ENCODE data around the gene PCED1A. TPM values are rescaled to one million over a fixed set of nuclear protein-coding genes. Genes with fewer than 3 reads are reported as not detected.

PCED1A gene
- total and polyA plus RNA-seq, 9 of the 15 experiments (the other 6 are each of a cell fraction or from before 2014, with no cell fraction given), result 1.5 to 11.5 (median 5.9) TPM

DNA sequence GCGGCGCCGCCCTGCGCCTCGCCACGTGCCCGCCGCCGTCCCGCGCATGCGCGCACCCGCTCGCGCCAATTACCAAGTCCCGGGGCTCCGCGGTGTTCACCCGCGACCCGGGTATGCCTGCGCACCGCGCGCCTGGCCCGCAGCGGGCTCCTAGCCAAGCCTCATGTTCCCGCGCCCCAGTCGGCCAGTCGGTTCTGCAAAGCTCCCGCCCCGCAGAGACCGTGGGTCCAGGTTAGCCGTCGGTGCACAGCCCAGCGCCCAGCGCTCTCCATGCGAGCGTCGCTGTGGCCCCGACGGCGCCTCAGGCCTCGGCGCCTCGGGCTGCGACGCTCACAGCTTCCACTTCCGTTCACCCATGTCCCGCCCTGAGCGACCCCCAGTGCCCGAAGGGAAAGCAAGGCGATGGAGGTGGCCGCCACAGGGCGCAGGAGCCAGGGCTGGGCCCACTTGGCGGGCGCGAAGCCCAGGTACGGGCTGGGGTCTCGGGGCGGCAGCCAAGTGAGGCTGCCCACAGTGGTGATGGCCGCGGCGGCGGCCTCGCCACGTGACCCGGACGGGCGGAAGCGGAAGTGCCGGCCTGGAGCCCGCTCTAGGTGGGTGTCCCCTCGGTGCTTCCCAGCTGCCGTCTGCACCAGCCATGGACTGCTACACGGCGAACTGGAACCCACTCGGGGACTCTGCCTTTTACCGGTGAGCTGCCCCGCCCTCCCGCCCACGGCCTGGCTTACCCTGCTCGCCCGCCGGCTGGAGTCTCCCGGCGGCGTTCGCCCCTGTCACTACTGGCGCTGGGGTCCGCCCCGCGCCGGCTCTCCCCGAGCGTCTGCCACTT, at the start of gene PCED1A, which contains the start of gene VPS16 (continued):
- TF ChIP-seq MTA2 (IDR thresholded peaks at IDR 0.05; ENCODE audit: low read depth), result no peak
- no peak for TF ChIP-seq ELF4 (CRISPR knock-in tag; IDR thresholded peaks at IDR 0.05)
- 0 out of 2 replicates have a peak, but pooled peaks have one; percentile 19 for TF ChIP-seq SMAD4 (CRISPR knock-in tag; conservative IDR thresholded peaks at IDR 0.05)
- no peak for TF ChIP-seq BMI1 (IDR thresholded peaks at IDR 0.05; ENCODE audit: low read length)
- TF ChIP-seq SIN3A (IDR thresholded peaks at IDR 0.05; ENCODE audit: borderline replicate concordance in 2 of 2, control insufficient read depth in 1 of 2, low read depth in 2 of 2, low read length in 2 of 2), result peak in 1 of 2 experiments; percentile 85; a peak in 1 of 4 replicates
- peak; percentile 50 for TF ChIP-seq TAF7 (tag; IDR thresholded peaks at IDR 0.05)
- TF ChIP-seq SRSF9 (IDR thresholded peaks at IDR 0.05; ENCODE audit: borderline replicate concordance, low read depth, low read length), result no peak
- TF ChIP-seq, protein P1, sequence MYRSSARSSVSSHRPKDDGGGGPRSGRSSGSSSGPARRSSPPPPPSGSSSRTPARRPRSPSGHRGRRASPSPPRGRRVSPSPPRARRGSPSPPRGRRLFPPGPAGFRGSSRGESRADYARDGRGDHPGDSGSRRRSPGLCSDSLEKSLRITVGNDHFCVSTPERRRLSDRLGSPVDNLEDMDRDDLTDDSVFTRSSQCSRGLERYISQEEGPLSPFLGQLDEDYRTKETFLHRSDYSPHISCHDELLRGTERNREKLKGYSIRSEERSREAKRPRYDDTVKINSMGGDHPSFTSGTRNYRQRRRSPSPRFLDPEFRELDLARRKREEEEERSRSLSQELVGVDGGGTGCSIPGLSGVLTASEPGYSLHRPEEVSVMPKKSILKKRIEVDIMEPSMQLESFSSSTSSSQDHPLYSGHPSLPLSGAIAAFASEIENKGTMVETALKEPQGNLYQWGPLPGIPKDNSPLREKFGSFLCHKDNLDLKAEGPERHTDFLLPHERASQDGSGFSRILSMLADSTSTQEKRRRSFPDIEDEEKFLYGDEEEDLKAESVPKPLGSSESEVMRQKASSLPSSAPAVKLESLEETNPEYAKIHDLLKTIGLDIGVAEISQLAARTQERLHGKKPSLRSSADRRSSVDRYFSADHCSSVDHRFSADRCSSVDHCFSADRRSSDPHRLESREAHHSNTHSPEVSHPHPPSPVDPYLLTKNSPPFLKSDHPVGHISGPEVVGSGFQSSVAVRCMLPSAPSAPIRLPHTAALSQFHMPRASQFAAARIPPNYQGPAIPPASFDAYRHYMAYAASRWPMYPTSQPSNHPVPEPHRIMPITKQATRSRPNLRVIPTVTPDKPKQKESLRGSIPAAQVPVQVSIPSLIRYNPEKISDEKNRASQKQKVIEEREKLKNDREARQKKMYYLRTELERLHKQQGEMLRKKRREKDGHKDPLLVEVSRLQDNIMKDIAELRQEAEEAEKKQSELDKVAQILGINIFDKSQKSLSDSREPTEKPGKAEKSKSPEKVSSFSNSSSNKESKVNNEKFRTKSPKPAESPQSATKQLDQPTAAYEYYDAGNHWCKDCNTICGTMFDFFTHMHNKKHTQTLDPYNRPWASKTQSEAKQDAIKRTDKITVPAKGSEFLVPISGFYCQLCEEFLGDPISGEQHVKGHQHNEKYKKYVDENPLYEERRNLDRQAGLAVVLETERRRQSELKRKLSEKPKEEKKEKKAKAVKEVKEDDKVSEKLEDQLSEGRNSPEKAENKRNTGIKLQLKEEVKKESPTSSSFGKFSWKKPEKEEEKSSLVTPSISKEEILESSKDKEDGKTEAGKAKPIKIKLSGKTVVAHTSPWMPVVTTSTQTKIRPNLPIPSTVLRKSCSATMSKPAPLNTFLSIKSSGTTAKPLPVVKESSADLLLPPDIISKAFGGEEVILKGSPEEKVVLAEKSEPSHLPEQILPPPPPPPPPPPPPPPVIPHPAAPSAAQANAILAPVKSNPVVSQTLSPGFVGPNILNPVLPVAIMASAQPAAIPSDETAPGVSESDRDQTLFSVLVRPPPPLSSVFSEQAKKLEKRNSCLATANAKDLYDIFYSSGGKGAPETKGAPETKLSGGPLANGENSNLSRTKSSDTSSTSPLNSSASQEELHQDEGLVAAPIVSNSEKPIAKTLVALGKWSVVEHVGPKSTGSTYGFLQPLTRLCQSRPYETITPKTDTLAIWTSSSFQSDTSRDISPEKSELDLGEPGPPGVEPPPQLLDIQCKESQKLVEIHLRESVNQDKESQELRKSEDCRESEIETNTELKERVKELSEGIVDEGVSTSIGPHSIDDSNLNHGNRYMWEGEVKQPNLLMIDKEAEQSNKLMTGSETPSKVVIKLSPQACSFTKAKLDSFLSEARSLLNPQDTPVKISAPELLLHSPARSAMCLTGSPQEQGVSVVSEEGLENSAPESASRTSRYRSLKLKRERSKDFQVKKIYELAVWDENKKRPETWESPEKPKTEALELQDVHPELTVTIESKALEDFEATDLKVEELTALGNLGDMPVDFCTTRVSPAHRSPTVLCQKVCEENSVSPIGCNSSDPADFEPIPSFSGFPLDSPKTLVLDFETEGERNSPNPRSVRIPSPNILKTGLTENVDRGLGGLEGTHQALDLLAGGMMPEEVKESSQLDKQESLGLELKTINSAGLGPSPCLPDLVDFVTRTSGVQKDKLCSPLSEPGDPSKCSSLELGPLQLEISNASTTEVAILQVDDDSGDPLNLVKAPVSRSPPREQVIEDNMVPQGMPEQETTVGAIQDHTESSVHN (IDR thresholded peaks at IDR 0.05; ENCODE audit: borderline replicate concordance in 1 of 2, low read depth in 1 of 2), result no peak
- TF ChIP-seq NONO (IDR thresholded peaks at IDR 0.05; ENCODE audit: low read depth in 2 of 2, low read length in 1 of 2), result peak in 1 of 2 experiments; percentile 16; a peak in 1 of 4 replicates
- no peak for TF ChIP-seq ZNF12 (CRISPR knock-in tag; IDR thresholded peaks at IDR 0.05)
- TF ChIP-seq ZNF316 (IDR thresholded peaks at IDR 0.05), result no peak
